ENCODE data around the gene SLC22A4.
A peak's percentile ranks its signal among the peaks of the same experiment; 100 is the strongest.

Gene SLC22A4

GRCh38 chr5:132293992-132294727, at the start of gene SLC22A4:
SLC22A4 (plus strand) TSS chr5:132294394; CDS start chr5:132294617, 223 bp downstream.
- DNase-seq: peak; percentile 67

GRCh38 chr5:132245593-132245992, 48.6 kb upstream of the SLC22A4 start:
- DNase-seq: no peak

- no peak for DNase-seq
These were observed 47.4 kb upstream of the SLC22A4 start for GRCh38 chr5:132246806-132247205.

- DNase-seq: no peak
These were observed 43.6 kb upstream of the SLC22A4 start for GRCh38 chr5:132250547-132250946.

- DNase-seq: no peak
These were observed 42.9 kb upstream of the SLC22A4 start for GRCh38 chr5:132251220-132251725.

GRCh38 chr5:132253008-132253441, 41.2 kb upstream of the SLC22A4 start:
- no peak for DNase-seq

- DNase-seq: no peak
These were observed 40.5 kb upstream of the SLC22A4 start for GRCh38 chr5:132253452-132254320.

- no peak for DNase-seq
These were observed 39.7 kb upstream of the SLC22A4 start for GRCh38 chr5:132254321-132254977.

- DNase-seq: no peak
These were observed 38.0 kb upstream of the SLC22A4 start for GRCh38 chr5:132256086-132256782.

GRCh38 chr5:132256783-132257130, 37.4 kb upstream of the SLC22A4 start:
- no peak for DNase-seq

- DNase-seq: no peak
These were observed 36.8 kb upstream of the SLC22A4 start, which contains the start of gene PDLIM4 for GRCh38 chr5:132257131-132258101. PDLIM4 (plus strand) TSS chr5:132257696; CDS start chr5:132257735, 39 bp downstream.

- DNase-seq: no peak
These were observed 35.8 kb upstream of the SLC22A4 start for GRCh38 chr5:132258102-132259068.

GRCh38 chr5:132259069-132259851, 34.9 kb upstream of the SLC22A4 start:
- DNase-seq: no peak

GRCh38 chr5:132260051-132260450, 34.1 kb upstream of the SLC22A4 start:
- no peak for DNase-seq

- no peak for DNase-seq
These were observed 33.3 kb upstream of the SLC22A4 start for GRCh38 chr5:132260714-132261551.

GRCh38 chr5:132261881-132262845, 32.0 kb upstream of the SLC22A4 start:
- no peak for DNase-seq

Data from NCI-H1092 treated with DMSO at 0.1 percent for 48 hours (cell line).